Retina (tissue), 1 donor: ENCODE data around the gene PSMB4.
A peak's percentile ranks its signal among the peaks of the same experiment; 100 is the strongest.
"Not testable (repeated sequence)": the region's sequence is repeated elsewhere in the genome, so short reads cannot be mapped to it uniquely, and the experiment has no call there.

ENCODE experiments used
- DNase-seq: peaks from one replicate; pipeline ENCODE4 v3.0.0-alpha.2; 2016

Gene PSMB4

DNA sequence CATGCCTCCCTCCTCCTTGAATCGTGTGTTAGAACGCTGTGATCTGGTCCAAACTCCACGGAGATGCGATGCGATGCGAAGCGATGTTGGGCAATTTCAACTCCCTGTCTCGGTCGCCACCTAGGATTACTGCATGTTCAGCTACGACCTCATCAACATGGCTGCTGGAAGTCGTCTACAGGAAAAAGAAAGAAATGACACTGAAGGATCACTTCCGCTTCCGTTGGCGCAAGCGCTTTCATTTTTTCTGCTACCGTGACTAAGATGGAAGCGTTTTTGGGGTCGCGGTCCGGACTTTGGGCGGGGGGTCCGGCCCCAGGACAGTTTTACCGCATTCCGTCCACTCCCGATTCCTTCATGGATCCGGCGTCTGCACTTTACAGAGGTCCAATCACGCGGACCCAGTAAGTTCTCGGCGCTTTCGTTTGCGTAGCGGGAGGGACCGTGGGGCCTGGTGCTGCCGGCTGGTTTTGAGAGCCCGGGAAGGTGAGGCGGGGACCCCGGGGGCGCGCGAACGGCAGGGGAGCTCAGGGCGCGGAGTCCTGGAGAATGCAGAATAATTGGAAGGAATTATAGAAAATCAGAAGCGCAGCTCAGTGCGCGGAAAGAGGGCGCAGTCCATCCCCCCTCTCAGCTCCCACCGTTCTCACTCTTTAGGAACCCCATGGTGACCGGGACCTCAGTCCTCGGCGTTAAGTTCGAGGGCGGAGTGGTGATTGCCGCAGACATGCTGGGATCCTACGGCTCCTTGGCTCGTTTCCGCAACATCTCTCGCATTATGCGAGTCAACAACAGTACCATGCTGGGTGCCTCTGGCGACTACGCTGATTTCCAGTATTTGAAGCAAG, at the start of gene PSMB4:
Gene PSMB4, plus strand, starts transcription at position 250 of the 848 bp plus-strand sequence. Its CDS starts 15 bp downstream, at position 265.
- peak; percentile 95 for DNase-seq

DNA sequence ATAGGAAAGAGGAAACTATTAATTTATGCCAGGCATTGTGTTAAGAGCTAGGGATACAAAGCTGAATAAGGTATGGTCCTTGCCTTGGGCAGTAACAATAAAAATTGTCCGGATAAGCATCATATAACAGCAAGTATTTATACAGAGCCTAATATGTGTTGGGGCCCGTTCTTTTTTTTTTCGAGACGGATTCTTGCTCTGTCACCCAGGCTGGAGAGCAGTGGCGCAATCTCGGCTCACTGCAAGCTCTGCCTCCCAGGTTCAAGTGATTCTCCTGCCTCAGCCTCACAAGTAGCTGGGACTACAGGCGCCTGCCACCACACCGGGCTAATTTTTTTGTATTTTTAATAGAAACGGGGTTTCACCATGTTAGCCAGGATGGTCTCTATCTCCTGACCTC, 49.0 kb upstream of the PSMB4 start:
- DNase-seq, result not testable (repeated sequence)

DNA sequence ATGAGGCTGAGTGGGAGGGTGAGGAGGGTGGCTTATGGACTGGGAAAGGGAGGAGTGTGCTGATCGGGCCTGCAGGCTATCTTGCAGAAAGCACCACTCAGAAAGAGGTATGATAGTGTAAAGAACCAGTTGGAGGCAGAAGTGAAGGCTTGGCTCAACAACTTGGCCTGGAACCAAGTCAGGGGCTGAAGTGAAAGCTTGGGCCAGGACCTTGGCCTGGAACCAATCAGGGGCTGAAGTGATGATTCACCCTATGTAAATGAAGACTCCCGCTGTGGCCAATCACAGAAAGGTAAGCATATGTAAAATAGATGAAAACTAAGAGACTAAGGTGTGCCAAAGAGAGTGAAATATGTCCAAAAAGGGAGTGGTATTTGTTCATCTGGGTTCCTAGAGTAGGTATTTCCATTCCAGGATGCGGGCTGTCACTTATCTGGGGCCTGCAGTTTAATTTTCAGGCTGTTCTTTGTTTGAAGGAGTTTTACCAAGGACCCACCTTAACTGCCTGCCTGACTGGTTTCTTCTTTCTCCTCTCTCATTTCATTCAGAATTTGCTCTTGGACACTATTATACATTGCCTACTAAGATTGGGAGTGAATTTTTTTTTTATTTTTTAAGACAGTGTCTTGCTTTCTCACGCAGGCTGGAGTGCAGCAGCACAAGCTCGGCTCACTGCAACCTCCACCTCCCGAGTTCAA, 47.2 kb upstream of the PSMB4 start:
- DNase-seq, result no peak

GRCh38 chr1:151356696-151357095, 42.7 kb upstream of the PSMB4 start:
- no peak for DNase-seq

GRCh38 chr1:151361883-151362282, 37.5 kb upstream of the PSMB4 start:
- DNase-seq, result no peak

GRCh38 chr1:151362308-151363155, 36.8 kb upstream of the PSMB4 start:
- DNase-seq, result no peak

DNA sequence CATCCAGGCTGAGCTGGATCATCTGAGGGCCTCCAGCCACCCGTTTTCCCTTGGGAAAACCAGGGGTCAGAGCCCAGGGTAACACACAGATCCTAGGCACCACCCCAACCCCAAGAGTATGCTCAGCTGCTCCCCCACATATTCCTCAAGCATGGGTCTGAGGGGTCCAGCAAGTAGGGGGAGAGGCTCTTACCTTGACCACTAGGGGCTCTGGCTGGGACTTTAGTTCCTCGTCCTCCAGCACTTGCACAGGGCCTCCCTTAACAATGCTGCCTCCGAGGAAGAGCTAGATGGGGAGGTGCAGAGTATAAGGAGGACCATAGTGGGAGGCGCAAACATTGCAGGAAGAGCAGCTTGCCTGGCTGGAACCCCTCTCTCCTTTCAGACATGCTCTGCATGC, 34.4 kb upstream of the PSMB4 start:
- no peak for DNase-seq

- no peak for DNase-seq
These were observed 31.5 kb upstream of the PSMB4 start for GRCh38 chr1:151367658-151368392.

- DNase-seq, result no peak
These were observed 30.7 kb upstream of the PSMB4 start for GRCh38 chr1:151368393-151369301.

DNA sequence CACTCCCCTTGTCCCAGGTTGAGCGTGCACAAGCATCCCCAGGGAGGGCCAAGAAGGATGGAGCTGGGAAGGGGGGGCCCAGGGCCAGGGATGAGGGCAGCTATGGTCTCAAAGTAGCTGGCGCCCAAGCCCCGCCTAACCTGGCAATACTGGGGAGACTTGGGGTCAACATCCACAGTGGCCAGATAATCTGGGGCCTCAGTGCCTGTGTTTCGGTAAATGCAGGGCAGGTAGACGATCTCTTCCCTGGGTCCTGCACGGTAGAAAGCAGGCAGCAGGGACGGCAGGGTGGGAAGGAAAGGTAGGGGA, 30.1 kb upstream of the PSMB4 start:
- no peak for DNase-seq

DNA sequence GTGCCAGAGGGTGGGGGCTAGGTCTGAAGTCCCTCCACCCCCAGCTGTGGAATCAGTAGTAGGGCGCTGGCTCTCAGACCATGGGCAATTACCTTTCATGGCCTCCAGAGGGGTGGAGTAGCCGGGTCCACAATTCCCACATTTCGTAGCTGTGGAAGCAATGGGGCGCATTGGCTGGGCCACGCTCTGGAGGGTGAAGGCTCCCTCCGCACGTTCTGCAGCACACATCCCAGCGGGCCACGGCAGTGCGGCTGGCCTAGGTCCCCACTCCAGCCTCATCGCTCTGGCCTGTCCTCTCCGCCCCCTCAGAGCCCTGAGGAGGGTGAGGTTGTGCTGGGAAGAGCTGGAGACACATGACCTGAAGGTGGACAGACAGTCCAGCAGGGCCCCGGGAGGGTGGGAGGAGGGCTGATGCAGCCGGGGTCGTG, 29.7 kb upstream of the PSMB4 start:
- no peak for DNase-seq

DNA sequence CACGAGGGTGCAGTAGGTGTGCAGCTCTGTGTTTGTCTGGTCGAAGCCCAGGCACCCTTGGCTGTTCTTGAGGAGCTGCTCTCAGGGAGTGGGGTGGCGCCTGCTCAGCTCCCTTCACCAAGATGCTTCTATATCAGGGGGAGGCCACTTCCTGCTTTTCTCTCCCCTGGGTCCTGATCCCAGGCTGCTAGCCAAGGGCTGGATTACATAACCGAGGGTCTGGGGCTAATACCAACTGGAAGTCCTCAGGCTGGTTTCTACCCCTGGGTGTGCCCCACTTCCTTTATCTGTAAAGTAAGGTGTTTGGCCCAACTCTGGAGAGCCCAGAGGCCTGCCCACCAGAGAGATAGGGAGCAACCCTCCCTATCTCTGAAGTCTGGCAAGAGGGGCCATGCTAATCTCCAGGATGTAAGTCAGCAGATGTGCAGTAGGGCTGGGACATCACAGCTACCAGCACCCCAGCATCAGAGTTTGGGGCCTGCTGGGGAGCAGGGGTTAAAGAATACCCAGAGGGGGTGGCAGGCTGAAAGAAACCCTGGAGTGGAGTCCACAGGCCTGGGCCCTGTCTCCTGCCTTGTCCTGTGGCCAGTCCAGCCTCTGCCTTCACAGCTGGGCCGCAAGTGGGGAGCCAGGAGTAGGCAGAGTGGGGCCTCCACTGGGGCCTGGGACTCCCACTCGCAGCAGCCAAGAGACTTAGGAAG, 29.0 kb upstream of the PSMB4 start:
- DNase-seq, result no peak

GRCh38 chr1:151371370-151372057, 27.9 kb upstream of the PSMB4 start:
- peak; percentile 19 for DNase-seq

DNA sequence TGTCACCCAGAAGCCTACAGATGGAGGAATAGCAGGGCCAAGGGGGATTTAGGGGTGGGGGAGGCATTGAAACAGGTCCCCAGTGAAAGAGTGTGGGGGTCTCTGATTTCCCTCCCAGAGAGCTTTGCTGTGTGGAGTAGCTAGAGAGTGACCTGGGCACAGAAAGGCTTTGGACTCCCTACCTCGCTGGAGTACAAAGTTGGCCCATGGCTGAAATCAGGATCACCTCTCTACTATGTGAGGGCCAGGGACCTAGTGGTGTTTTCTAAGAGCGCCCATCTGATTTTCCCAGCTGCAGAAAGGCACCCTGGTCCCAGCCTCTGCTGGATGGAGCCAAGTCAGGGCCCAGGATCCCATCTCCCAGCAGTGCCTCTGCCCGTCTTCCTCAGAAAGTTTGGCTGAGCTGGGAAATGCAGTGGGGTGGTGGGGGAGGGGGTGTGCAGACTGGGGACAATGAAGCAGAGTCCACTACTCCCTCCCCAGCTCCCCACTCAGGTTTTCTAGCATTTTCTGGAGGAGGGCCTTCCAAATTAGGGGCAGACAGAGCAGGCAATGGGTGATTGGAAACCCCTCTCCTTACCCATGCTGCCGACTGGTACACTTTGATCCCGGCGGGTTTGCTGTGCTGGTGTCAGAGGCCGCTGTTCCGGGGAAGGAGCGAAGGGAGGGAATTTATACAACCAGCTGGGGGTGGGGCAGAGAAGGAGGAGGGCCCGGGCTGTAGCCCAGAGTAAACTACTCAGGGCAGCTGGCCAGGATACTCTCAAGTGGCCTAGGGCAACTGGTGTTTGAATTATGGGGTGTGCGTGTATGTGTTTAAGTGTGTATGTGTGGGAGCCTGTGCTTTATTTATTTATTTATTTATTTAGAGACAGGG, 27.1 kb upstream of the PSMB4 start, which contains the start of gene SELENBP1:
Gene SELENBP1, minus strand, starts transcription at position 648 of the 877 bp plus-strand sequence. Its CDS starts 64 bp downstream, at position 584.
- peak; percentile 69 for DNase-seq

- no peak for DNase-seq
These were observed 26.2 kb upstream of the PSMB4 start for GRCh38 chr1:151373196-151373595.

DNA sequence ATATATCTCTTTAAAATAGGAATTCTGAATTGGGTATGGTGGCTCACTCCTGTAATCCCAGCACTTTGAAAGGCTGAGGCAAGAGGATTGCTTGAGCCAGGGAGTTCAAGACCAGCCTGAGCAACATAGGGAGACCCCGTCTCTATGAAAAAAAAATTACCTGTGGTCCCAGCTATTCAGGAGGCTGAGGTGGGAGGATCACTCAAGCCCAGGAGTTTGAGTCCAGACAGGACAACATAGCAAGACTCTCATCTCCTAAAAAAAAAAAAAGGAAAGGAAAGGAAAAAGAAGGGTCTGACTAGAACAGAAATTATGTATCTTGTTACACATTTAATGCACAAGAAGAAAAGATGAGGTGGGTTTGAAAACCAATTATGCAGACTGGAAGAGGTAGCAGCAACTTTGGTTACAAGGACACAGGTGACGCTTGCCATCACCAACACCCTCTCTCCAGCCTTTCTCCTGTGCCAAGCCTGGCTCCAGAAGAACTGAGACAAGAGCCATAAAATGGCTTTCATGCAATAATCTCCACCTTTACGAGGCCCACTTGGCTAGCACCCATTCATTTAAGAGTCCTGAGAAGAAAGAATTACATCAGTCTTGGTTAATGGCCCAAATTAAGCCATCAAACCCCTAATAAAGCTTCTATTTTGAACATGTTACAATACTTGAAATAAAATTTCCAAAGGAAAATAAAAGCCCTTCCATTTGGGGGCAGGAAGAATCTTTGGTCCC, 22.1 kb upstream of the PSMB4 start:
- DNase-seq, result no peak

GRCh38 chr1:151384584-151384983, 14.8 kb upstream of the PSMB4 start:
- DNase-seq, result no peak

- no peak for DNase-seq
These were observed 13.4 kb upstream of the PSMB4 start for GRCh38 chr1:151386002-151386401.
